ENCODE results near the gene ADAMTS15.

DNA sequence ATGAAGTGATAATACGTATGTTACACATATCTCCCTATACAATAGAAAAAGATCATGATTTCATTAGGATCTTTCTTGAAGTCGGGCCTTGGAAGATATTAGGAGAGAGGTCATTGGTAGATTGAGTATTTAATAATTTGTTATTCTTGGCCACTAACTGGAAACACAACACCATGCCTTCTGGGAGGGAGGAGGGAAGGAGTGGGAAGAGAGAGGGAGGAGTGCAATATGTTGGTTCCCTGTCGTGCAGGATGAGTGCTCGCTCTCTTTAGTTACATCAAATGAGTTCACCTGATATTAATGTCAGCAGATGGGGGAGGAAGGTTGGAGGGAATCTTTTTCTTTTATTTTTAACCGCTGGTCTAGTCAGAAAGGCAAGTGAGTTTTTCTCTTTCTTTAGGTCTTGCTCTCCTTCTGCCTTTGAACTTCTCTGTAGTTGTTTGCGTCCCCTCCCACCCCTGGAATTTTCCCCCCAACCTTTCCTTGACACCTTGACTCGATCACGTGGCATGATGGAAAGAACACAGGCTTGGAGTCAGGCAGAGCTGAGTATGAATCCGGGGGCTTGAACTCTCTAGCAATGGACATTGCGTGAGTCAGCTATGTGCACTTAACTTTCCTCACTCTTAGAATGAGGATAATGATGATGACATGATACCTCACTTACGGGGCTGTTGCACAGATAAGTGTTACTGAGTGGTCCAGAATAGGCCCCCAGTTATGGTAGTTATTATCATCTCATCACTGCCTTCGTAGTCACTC, 6.2 kb downstream of the ADAMTS15 start:
- TF ChIP-seq POLR2A (IDR thresholded peaks at IDR 0.05; ENCODE audit: low read length) (no peak), GATA1 (IDR thresholded peaks at IDR 0.05; ENCODE audit: low read depth, low read length) (no peak)
